Fibroblast of peridontal ligament (primary cell): Measurements from ENCODE around the gene GRM2.

Experiments used
- DNase-seq: peaks from one replicate; pipeline ENCODE4 v3.0.0-alpha.2; 2010; ENCODE audit errors: extremely low read depth

The GRM2 gene

DNA sequence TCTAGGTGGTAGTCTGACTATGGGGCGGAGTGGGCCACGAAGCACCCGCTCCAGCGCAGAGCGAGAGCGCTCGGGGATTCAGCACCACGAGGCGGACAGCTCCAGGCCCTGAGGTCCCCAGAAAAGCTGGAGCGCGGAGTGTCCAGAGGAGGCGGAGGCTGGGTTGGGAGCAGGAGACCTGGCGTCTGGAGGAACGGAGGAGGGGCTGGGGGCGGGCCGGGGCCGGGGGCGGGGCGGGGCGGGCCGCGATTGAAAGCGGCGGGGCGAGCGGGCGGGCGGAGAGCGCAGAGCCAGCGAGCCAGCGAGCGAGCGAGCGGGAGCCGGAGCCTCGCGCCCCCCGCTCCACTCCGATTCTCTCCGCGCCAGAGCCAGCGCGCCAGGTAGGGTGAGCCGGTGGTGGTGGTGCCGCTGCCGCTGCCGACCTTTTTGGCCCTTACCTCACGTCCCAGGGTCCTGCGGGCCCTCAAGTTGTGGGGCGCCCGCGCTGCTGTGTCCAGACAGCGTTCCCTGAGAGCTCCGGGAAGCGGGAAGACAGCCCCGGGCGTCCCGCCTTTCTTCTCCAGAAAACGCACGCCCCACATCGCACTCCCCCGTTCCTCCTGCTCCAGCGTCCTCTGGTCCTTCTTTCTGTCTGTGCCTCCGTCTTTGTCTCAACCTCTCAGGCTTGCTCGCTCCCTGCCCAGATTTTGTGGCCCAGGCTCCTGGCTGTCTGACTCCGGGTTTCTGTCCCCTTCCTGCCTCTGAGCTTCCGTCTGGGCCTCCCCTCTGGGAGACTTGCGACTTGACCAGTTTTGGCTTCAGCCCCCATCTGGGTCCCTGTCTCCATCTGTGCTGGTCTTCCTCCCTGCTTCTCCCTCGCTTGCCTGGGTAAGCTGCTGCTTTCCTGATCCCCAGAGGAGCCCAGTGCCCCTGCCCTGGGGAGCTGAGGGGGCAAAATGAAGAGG, at the start of gene GRM2:
TSS of gene GRM2 (plus strand) at position 281 of the 944 bp plus-strand sequence. CDS start 1,916 bp downstream, outside the sequence.
- DNase-seq = peak; percentile 80

DNA sequence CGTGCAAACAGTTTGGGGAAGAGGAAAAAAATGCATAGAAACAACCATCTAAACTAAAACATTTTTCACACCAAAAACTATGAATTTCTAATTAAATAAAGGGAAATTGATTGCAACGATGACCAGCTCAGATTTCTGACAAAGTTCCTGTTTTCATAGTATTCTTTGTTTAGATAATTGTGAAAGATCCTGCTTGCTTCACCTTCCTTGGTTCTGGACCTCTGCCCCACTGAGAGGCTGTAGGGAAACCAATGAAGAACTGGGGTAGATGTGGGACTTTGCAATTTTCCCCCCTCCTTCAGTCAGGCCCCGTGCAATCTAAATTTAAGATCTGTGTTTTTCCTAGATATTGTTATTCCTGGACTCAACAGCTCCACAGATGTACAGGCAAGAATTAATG, 49.6 kb upstream of the GRM2 start:
- DNase-seq = no peak

DNA sequence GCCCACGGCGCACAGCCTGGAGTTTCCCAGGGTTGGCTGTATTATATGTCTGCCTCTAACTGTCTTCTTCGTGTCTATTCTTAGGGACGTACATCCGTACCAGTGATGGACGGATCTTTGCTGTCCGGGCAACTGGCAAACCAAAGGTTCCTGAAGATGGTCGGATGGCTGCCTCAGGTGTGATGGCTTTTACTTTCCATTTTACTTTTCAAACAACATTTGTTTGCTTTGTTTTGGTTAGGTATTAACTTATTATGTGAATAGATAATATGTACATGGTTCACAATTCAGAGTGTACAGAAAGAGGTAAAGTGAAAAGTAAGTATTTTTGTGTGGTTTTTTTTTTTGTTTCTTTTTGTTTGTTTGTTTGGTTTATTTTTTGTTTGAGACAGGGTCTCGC, 46.9 kb upstream of the GRM2 start:
- DNase-seq = no peak

DNA sequence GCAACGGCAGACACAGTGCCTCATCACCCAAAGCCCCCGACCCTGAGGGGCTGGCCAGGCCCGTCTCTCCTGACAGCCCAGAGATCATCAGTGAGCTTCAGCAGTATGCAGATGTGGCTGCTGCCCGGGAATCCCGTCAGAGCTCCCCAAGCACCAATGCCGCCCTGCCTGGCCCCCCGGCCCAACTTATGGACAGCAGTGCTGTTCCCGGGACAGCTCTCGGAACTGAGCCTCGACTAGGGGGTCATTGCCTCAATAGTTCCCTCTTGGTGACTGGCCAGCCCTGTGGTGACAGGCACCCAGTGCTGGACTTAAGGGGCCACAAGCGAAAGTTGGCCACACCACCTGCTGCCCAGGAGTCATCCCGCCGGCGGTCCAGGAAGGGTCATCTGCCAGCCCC, 44.4 kb upstream of the GRM2 start:
- no peak for DNase-seq

DNA sequence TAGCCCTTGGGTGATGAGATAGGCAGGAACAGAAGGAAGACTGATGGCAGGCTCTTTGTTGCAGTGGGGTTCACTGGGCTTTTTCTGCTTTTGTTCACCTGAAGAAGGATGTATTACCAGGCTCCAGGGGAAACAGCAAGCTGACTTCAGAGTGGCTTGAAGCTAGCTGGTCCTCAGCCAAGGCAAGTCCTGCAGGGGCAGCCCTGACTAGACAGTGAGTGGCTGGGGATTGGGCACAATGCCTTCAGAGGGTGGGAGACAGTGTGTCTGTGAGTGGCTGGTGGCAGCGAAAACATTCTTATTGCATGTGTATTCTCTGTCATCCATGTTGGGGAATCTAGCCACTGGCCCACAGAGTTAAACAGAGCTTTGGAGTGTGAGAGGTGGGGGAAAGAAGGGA, 38.1 kb upstream of the GRM2 start:
- DNase-seq = no peak

DNA sequence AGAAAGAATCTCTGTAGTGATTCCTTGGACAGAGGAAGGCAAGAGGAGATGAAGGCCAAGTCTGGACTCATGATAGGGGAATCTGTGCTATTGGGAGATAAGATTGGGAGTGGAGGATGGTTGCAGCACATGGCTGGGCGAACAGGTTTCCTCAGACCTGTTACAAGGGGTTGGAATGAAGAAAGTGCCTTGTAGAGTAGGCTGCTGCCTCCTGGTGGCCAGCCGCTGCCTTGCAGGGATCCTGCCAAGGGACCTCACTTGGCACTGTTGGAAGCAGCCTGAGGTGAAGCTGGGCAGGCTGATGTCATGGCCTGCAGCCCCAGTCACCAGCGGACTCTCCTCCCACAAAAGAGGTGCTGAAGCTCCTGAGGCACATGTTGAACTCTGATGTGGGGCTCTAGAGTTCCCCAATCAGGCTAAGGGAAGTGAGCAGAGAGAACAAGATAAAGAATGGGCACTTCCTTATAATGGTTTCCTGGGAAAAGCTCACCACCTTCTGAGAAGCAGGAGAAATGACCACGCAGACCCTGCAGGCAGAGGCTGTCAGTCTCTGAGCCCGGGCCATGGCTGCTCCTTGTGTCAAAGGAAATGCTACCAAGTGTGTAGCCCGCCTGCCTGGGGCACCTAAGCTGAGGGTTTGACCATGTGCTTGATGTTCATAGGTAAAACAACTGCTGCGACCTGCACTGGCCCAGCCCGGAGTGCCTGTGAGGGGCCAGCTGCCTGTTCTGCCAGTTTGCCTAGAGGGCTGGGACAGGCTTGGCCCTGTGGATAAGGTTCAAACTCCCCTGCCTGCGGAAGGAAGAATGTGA, 37.4 kb upstream of the GRM2 start:
- peak; percentile 77 for DNase-seq

DNA sequence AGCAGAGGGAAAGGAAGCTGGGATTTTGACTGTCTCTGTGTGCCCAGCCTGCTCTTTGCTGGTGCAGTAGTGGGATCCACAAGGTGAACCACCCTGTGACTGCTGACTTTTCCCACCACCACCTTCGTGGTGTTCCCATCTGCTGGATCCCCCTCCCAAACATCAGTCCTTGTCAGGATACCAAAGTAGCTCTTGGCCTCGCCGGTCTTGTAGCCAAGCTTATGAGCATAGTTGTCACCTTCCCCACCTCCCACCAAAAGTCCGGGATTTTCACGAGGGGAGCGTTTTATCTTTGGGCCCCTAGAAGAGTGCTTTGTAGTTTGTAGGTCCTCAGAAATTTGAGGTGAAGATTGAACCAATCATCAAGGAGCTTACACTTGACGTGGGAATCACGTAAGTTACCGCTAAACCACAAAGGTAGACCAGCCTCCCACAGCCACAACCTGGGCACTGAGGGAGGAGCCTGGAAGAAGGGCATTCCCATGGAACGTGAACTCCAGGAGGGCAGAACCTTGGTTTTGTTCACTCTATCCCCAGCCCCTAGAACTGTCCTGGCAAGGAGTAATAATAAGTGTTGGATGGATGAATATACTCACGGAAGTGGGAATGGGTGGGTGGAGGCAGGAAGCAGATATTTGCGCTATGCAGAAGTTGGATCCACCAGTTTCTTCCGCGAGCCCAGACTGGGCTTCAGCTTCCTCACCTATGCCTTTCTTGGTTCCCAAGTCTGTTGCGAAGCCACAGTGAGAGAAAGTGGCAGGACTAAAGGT, 36.6 kb upstream of the GRM2 start:
- no peak for DNase-seq

DNA sequence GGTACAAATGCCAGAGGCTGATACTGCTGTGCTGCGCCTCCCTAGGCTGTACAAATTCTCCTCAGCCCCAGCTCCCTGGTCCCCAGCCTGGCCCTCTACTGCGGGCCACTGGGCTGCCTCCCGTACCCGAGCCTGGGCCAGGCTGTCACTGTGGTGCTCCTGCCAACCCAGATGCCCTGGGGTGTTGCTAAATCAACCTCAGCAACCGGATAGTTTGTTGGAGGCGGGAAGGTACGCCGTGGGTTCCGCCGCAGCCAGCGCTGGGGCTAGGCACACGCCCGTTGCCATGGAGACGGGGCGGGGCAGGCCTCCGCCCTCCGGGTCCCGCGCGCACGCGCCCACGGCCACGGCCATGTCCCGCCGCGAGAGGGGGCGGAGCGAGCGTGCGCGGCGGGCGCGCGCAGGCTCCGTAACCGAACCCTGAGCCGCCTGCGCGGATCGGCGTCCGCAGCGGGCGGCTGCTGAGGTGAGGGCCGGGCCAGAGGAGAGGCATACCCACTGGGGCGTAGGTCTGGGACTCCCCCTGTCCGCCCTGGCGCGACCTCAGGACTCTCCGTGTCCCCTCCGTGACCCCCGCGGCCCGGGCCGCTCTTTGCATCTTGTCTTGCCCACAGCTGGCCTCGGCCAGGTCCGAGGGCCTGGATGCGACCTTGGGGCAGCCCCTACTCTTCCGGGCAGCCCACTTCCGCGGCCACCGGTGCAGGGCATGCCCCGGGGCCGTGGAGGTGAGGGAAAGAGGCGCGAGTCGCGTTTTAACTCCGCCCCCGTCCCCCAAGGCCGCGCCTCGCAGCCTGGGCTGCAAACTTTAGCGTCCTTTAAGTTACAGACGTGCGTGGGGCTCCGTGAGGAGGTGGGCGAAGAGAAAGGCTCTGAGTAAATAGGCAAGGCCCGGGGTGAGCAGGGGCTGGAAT, 35.8 kb upstream of the GRM2 start, which contains the start of gene TEX264:
TSS of gene TEX264 (plus strand) at position 430 of the 911 bp plus-strand sequence. CDS start 3,053 bp downstream, outside the sequence.
- DNase-seq = peak; percentile 69

DNA sequence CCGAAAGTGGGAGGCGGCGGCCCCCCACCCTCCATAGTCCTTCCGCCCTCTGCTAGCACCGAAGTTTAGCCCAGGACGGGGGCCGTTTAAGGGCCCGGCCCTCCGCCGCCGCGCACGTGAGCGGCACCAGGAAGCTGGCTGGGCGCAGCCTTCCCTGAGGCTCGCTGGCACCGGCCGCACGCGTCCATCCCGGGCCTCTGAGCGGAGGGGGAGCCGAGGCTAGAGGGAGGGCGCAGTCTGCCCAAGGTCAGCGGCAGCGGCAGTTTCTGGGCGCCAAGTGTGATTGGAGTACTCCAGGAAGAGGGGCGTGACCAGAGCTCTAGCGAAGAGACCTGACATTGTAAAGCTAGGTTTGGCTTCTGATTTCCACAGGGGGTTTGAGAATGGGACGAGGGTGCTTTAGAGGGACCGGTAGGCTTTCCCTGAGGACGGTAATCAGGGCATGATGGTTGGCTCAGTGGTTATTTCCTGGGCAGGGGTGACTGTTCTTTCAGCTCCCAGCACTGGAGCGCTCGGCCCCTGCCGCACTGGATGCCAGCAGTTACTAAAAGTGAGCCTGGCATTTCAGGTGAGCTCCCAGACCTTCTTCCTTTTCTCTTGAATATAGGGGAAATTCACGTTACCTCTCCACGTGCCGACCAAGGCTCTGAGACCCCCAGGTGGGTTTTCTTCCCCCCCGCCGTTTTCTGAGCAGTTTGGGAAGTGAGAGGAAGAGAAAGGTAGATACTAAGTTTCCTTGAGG, 35.0 kb upstream of the GRM2 start:
- DNase-seq = peak; percentile 42

DNA sequence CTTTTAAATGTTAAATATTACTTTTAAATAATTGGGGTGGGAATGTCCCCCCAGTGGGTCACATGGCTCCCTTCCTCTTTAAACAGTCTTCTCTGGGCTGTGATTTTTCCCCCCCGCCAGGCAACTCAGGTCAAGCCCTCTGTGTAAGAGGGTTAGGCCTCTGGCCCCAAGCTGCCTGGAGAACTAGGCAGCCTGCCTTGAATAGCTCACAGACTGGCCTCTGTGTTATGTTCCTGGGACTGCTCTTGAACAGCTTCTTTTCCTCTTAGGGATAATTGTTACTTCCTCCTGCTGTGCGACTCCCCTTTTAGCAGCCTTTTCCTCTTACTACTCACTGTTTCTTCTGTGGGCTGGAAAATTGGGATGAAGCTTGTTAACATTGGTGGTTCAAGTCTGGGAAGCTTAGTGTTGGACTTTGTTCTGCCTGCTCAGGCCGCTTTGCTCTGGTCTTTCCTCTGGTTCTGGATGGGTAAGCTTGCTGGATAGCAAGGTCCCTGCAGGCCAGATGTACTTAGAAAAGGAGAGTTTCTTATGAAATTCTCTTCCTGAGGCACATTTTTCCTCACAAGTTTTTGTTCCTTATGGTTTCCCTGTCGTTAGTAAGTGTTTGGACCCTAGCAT, 33.6 kb upstream of the GRM2 start:
- DNase-seq = no peak

DNA sequence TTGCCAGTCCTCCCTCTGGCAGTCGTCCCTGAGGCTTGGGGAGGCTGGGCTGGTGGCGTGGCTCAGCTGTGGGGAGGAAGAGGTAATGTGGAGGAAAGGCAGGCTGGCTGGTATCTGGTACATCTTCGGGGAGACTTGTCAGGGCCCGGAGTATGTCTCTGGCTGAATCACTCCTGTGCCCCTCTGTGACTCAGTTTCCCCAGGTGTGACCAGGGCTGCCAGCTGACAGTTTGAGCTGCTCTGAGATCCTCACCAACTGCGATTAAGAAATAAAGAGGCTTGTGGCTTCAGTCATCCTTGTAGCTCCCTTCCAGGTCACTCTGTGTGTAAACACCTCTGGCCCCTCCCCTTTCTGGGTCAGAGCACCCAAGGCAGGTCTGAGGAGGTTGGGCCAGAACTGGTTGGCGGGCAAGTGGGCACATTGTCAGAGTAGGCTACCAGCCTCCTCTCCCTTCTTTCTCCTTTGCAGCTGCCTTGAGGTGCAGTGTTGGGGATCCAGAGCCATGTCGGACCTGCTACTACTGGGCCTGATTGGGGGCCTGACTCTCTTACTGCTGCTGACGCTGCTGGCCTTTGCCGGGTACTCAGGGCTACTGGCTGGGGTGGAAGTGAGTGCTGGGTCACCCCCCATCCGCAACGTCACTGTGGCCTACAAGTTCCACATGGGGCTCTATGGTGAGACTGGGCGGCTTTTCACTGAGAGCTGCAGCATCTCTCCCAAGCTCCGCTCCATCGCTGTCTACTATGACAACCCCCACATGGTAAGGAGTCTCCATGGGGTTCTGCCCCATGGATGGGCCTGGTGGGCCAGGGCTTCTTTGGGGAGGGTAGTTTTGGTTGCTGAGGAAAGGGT, 32.8 kb upstream of the GRM2 start:
- no peak for DNase-seq

DNA sequence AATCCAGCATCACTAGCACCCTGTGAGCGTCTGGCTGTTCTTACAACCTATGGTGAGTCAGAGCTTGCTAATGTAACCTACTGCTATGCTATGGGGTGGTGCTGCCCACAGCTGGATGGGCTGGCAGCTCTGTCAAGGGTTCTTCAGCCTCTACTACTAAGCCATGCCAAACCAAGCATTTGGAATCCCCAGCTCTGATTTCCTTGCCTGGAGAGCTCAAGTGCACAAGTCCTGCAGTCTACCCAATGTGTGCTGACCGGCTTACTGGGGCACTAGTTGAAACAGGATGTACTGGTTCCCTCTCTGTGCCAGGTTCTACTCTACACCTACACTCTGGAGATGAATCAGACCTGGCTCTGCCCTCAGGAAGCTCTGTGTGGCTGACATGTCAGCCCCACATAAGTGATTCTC, 31.7 kb upstream of the GRM2 start:
- peak; percentile 47 for DNase-seq

DNA sequence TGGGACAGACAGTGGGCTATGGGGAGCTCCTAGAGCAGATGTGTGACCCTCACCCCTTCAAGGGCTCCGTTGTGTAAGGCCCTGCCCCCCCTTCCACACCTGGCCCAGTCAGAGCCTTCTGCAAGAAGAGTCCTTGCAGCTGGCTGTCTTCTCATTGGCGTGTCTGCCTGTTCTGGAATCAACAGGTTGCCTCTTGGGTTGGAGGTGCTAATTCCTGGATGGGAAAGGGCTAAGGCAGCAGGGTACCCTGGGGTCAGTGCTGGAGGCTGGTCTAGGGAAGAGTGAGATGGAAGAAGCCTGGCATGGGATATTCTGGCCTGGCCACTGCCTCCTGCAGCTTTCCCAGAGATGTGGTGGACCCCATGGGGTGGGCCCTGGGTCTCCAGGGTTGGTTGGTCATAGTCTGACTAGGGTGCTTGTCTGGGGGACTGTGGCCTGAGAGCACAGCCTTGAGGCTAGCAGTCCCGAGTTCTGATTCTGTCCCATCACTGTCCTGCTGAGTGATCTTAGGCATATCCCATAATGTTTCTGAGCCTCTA, 30.7 kb upstream of the GRM2 start:
- DNase-seq = no peak

DNA sequence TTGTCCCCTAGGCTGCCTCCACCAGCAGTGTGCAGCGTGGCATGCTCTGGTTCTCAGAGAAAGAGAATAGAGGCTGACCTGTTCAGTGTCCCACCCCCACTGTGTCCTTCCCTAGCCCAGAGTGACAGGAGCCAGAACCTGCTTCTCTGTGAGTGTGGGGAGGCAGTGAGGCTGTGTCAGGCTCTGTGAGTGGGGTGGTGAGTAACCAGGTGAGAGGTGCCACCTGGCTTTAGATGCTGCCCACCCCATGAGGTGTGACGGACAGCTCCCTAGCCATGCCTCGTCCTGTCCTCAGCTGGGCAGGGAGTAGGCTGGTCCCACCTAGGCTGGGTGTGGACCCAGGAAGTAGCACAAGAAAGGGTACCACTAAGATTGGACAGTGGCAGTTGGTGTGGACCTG, 29.5 kb upstream of the GRM2 start:
- no peak for DNase-seq

DNA sequence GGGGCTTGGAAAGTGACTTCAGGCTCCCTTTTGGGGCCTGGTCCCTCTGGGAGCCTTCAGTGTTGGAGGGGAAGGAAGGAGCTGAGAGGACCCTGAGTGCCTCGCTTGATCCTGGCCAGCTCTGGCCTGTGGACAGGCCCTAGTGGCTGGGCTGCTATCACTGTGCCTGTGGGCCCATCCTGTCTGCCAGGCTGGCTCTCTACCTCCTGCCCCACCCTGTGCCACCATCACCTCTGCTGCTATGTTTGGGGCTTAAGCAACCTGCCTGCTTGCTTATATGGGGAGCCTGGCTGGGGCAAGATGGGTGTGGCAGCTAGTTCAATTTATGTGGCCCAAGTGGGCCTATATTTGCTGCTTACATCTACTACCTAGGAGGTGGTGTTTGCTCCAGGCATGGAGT, 28.7 kb upstream of the GRM2 start:
- DNase-seq = no peak

DNA sequence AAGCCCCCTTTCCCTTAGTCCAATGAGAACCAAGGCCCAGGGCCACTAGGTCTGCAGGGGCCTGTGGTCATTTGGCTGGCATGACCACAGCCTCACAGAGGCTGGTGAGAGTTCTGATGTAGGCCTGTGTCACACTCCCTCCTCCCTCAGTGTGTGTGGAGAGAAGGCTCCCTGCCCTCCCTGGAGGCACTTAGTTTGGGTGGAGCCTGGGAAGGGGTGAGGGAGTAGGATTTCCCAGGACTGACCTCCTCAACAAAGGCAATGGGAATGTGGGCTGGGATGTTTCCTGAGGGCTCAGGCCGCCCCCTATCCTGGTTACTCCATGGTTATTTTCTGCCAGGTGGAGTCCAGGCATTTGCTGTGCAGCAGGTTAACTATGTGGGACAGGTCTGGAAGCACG, 28.2 kb upstream of the GRM2 start:
- no peak for DNase-seq

DNA sequence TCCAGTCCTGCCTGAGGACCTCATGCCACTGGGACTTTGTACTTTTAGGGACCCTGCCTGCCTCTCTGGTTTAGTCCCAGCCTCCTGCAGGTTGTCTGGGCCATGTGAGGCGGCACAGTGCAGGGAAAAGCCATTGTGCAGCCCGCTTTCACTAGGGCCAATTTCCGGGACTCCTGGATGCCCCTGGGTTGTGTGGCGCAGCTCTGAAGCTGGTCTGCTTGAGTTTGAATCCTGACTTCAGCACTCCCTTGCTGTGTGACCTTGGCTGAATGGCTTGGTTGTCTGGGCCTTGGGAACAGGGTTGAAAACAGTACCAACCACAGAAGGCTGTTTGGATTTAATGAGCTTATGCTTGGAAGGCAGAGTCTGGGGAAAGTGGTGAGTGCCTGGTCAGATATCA, 27.6 kb upstream of the GRM2 start:
- no peak for DNase-seq

DNA sequence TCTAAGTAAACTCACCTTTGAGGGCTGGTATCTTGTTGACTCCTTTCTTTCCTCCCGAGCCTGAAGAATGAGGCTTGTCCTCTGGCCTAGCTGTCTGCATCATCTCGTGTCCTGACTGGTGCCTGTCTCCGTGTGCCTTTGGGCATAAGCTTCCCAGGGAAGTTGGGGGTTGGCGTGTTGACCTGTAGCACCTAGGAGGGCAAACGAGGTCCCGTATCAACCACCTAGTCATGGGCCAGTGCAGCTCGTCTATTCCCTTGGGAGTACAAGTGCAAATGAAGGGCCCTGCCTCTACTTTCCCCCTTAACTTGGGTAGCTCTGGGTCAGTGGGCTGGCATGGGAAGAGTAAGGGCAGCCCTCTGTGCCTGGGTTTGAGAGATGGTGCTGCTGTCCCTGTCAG, 27.1 kb upstream of the GRM2 start:
- DNase-seq = no peak
